Inferior parietal cortex (tissue), 1 donor: ENCODE results near the gene LMX1B.

ENCODE experiments used
- DNase-seq: peaks from one replicate; pipeline ENCODE4 v3.0.0-alpha.2; 2016; ENCODE audit errors: extremely low spot score

LMX1B gene

DNA sequence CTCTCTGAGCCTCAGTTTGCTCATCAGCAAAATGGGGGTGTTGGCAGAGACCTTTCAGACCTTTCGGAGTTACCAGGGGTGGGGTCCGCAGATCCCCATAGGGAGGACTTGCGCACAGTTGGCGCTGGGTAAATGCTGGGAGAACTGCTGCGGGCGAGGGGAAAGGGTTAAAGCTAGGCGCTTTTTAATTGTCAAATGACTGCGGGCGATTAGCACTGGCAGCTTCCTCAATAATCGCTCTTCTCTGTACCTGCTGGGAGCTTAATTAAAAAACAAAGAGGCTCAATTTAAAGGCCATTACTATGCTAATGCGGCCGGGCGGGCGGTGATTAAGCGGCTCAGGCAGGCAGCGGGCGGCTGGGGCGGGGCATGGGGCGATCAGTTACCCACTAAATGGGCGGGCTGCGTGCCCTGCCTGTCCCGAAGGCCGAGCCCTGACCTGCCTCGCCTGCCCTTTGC lies 63.0 kb downstream of the LMX1B start:
- no peak for DNase-seq

GRCh38 chr9:126677188-126678084 lies 63.7 kb downstream of the LMX1B start:
- DNase-seq: no peak

- no peak for DNase-seq
Measured at GRCh38 chr9:126678989-126679388, 65.3 kb downstream of the LMX1B start.

- DNase-seq: no peak
Measured at GRCh38 chr9:126681336-126681735, 67.6 kb downstream of the LMX1B start.

- no peak for DNase-seq
Measured at GRCh38 chr9:126682113-126682810, 68.5 kb downstream of the LMX1B start.

- DNase-seq: no peak
Measured at GRCh38 chr9:126682928-126683697, 69.4 kb downstream of the LMX1B start.

- no peak for DNase-seq
Measured at GRCh38 chr9:126683698-126684044, 69.9 kb downstream of the LMX1B start.

DNA sequence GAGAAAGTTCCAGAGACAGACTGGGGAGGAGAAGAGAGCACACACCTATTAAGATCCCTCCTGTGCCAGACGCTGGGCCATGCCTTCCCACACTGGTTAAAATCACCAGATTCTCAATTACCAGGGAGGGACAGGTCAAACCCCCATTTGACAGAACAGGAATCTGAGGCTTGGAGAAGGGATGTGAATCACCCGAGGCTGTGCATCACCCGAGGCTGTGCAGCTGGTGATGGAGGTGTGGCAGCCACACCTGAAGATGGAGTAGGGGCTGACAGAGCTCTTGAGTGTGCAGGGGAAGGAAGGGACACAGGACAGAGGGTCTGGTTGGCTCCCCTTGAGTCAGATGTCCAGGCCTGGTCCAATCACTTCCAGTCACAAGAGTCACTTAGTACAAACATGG lies 70.6 kb downstream of the LMX1B start:
- no peak for DNase-seq

DNA sequence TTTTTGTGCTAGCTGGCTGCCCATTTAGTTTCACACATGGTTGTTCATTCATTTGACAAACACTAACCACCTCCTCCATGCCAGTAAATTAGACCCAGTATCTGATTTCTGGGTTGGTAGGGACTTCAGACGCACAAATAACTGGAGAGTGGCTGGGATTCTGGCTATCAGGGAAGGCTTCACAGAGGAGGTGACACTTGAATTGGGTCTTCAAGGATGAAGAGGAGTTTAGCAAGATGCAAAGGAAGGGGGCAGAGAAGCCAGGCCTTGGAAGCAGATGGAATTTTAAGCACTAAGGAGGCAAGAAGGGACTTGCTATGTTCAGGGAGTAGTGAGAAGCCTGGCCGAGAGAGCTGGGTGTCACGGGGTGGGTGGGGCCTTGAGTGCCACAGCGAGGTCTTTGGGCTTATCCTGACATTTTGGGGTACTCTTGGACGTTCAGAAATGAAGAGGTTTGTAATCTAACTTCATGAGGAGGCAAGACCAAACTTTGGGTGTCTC lies 71.3 kb downstream of the LMX1B start:
- no peak for DNase-seq

- DNase-seq: no peak
Measured at GRCh38 chr9:126687930-126688461, 74.3 kb downstream of the LMX1B start.

GRCh38 chr9:126688617-126689016 lies 74.9 kb downstream of the LMX1B start:
- DNase-seq: no peak

DNA sequence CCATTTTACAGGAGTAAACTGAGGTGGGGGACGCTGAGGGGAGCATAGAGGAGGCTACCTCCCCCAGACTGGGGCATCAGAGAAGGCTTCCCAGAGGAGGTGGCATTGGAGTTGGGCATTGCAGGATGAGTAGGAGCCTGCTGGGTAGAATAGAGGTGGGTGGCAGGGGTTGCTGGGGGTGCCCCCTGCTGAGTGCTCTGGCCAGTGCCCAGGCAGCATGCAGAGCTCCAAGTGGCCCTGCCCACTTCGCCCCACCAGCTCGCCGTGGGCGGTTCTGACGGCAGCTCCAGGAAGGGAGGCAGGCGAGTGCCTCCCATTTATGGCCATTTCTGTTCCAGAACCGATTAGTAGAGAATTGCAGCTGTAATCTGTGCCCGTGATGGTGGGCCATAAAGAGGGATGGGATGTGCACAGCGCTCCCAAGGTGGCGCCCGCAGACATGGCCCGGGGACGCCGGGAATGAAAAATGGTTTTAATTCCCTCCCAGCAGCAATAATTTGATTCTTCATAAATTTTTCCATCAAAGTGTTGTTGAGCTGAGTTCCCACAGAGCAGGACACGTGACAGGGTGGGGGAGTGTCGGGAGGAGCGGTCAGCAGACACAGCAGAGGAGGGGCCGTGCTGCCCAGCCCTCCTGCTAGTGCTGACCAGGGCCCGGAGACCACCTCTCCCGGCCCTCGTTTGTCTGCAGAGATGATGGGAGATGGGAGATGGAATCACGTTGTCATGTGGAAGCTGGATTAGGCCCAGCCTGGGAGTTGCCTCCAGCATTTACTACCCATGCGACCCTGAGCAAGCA lies 75.5 kb downstream of the LMX1B start:
- DNase-seq: no peak

GRCh38 chr9:126690431-126691051 lies 76.8 kb downstream of the LMX1B start:
- DNase-seq: no peak

DNA sequence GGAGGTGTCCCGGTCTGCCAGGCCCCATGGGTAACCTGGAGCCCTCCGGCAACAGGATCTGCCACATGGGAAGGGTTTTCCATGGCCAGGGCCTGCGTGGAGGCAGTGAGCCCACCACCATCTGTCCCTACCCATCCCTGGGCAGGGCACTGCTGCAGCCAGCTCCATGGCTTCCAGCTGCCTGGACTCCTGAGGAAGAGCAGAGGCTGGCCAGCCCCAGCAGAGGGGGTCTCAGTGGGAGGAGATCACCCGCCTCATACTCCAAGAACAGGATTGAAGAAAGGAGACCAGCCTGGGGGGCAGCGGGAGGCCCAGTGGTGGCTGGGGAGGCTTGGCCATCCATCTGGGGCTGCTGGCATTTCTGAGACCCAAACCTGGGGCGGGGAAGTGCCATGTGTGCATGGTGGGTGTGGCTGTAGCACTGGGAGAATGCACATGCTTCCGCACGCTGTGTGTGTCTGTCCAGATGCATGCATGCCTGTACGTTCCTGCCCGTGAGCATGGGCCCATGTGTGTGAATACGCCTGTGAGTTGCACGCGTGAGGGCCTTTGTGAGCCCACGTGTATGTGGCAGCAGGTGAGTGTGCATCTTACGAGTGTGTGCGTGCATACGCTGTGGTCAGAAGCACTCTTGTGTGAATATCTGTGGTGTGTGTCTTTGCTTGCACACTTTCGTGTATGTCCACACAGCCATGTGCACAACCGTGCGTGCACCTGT lies 78.5 kb downstream of the LMX1B start:
- no peak for DNase-seq

DNA sequence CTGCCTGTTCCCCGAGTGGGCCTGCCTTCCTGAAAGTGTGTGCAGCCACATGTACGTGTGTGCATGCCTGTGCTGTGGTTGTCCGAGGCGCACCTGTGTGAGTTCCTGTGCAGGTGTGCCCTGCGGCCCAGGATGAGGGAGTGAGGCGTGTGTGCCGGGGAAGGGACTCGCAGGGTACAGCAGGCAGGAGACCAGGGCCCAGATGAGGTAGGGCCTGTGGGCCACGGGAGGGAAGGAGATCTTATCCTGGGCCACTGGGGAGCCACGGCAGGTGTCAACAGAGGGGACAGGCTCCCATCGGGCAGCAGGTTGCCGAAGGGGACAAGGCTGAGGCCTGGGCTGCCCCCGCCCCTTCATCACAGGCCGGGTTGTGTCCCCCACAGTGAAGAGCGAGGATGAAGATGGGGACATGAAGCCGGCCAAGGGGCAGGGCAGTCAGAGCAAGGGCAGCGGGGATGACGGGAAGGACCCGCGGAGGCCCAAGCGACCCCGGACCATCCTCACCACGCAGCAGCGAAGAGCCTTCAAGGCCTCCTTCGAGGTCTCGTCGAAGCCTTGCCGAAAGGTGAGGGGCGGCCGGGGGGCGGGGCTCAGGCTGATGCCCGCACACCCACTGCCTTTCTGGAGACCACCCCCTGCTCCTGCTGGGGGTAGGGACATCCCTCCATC lies 79.2 kb downstream of the LMX1B start:
- DNase-seq: no peak

DNA sequence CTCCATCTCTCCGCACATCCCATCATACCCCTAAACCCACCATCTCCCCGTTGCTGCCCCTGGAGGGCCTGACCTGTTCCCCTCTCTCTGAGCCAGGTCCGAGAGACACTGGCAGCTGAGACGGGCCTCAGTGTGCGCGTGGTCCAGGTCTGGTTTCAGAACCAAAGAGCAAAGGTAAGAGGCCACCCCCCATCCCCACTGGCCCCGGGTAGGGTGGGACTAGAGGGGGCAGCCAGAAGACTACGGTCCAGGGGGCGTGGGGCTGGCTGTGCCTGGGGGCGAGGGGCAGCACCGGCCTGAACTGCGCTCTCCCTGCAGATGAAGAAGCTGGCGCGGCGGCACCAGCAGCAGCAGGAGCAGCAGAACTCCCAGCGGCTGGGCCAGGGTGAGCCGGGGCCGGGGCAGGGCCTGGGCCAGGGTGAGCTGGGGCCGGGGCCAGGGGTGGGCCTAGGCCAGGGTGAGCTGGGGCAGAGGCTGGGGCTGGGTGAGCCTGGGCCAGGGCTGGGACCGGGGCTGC lies 79.8 kb downstream of the LMX1B start:
- no peak for DNase-seq

GRCh38 chr9:126694206-126695081 lies 80.7 kb downstream of the LMX1B start:
- no peak for DNase-seq

- DNase-seq: no peak
Measured at GRCh38 chr9:126695186-126695585, 81.5 kb downstream of the LMX1B start.
